GM06990 (cell line): ENCODE results near the gene KLHDC2.
"Not testable (repeated sequence)": the region's sequence is repeated elsewhere in the genome, so short reads cannot be mapped to it uniquely, and the experiment has no call there.

Source experiments
- DNase-seq: peaks from one replicate; pipeline ENCODE4 v3.0.0-alpha.2; 2011; ENCODE audit not compliant: insufficient read length; ENCODE audit errors: extremely low read depth
- H3K27me3 ChIP-seq: replicated peaks from 2 replicates; pipeline ENCODE4 v1.6.0; 2011; ENCODE audit warnings: low read length; ENCODE audit not compliant: control insufficient read depth, insufficient read depth
- H3K36me3 ChIP-seq: 2 replicates; pipeline ENCODE4 v1.5.1; 2011; ENCODE audit warnings: low read length; ENCODE audit not compliant: control insufficient read depth, insufficient read depth
- H3K4me3 ChIP-seq: replicated peaks from 2 replicates; pipeline ENCODE4 v1.5.1; 2011; ENCODE audit warnings: low read depth, mild to moderate bottlenecking, control low read depth, low read length
- TF ChIP-seq, protein P1 (sequence below): IDR thresholded peaks from 2 replicates; pipeline ENCODE4 v1.5.1; 2011; ENCODE audit warnings: low read length, control low read depth, mild to moderate bottlenecking, inconsistent platforms; ENCODE audit not compliant: insufficient read depth, poor library complexity, severe bottlenecking

Gene KLHDC2

GRCh38 chr14:49767270-49767570, 733 bp upstream of the KLHDC2 start:
- Histone ChIP-seq H3K36me3 (no peaks in the 10 kb centered on the region), H3K4me3 (peak overlapping the region; percentile 67), H3K27me3 (no peaks in the 10 kb centered on the region)
- TF ChIP-seq, protein P1, sequence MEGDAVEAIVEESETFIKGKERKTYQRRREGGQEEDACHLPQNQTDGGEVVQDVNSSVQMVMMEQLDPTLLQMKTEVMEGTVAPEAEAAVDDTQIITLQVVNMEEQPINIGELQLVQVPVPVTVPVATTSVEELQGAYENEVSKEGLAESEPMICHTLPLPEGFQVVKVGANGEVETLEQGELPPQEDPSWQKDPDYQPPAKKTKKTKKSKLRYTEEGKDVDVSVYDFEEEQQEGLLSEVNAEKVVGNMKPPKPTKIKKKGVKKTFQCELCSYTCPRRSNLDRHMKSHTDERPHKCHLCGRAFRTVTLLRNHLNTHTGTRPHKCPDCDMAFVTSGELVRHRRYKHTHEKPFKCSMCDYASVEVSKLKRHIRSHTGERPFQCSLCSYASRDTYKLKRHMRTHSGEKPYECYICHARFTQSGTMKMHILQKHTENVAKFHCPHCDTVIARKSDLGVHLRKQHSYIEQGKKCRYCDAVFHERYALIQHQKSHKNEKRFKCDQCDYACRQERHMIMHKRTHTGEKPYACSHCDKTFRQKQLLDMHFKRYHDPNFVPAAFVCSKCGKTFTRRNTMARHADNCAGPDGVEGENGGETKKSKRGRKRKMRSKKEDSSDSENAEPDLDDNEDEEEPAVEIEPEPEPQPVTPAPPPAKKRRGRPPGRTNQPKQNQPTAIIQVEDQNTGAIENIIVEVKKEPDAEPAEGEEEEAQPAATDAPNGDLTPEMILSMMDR, result no peak
- no peak for DNase-seq

- Histone ChIP-seq H3K27me3 (no peaks in the 10 kb centered on the region), H3K4me3 (peak overlapping the region; percentile 83), H3K36me3 (no peaks in the 10 kb centered on the region)
- TF ChIP-seq, protein P1, result no peak
- DNase-seq, result peak; percentile 73
Observed at GRCh38 chr14:49768301-49769121, 558 bp downstream of the KLHDC2 start.

DNA sequence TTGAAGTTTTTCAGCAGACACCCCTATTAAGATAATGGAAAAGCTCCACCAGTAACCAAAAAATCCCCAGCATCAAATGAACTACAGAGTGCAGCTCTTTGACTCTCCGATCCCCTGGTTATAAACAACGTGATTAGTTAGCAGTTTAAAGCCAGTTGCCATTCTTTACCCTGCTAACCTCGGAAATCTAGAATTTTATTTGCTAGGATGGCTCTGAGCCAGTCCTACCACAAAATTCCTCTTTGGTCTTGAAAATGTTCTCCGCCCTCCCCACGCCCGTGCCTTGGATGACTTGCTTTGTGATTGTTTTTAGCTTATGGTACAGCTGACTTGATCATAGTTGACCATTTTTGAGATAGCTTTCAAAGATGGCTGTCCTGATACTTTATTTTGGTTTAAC, 1.2 kb downstream of the KLHDC2 start:
- TF ChIP-seq, protein P1, result no peak
- no peaks in the 10 kb centered on the region; the same call in 1 of the 2 replicates for H3K36me3 ChIP-seq
- no peaks in the 10 kb centered on the region for H3K27me3 ChIP-seq
- no peak for DNase-seq
- H3K4me3 ChIP-seq, result peak overlapping the region; percentile 83

DNA sequence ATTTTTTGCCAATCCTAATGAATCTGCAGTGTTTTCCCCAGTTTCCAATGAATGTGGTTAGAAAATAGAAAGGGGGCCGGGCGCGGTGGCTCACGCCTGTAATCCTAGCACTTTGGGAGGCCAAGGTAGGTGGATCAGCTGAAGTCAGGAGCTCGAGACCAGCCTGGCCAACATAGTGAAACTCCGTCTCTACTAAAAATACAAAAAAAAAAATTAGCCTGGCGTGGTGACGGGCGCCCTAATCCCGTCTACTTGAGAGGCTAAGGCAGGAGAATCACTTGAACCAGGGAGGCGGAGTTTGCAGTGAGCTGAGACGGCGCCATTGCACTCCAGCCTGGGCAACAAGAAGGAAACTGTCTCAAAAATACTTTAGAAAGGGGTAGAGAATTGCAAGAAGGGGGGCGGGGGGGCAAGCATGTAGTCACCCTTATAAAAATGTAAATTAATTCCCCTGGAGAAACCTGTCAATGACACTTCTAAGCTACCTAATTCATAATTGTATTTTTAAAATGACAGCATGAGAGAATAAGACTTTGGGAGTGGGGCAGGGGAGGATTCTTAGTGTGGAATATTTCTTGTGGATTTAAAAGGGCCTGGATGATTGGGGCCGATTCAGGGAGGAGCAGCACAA, 1.7 kb downstream of the KLHDC2 start:
- TF ChIP-seq, protein P1, result no peak
- DNase-seq, result no peak
- Histone ChIP-seq H3K4me3 (peak overlapping the region; percentile 83), H3K36me3 (no peaks in the 10 kb centered on the region; the same call in 1 of the 2 replicates), H3K27me3 (no peaks in the 10 kb centered on the region)

DNA sequence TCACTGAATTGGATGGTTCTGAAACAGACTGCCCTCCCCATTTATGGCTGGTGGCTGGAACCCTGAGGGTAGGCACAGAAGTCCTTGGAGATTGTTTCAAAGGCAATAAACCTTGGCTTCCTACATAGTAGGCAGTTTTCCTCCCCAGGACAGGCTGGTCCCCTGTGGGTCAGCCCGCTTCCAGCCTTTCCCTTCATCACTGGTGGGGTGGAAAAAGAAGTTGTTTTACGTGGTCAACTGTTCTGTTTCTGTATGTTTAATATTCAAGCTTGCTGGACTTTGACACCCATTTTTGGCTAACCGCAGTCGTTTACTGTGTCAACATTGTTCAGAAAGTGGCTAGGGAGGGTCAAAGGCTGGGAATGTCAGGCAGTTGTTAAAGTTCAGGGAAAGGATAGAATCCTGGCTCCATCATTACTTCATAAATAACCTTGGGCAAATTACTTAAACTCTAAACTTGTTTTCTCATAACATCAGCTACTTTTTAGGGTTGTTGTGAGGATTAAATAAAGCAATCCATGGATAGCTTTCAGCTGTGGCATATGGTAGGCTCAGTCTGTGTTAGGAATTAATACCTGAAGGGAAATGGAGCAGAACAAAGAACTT, 2.4 kb downstream of the KLHDC2 start:
- Histone ChIP-seq H3K36me3 (peaks cover 1% of the 10 kb centered on the region), H3K27me3 (no peaks in the 10 kb centered on the region), H3K4me3 (peak overlapping the region; percentile 17)
- no peak for DNase-seq
- TF ChIP-seq, protein P1, result no peak

DNA sequence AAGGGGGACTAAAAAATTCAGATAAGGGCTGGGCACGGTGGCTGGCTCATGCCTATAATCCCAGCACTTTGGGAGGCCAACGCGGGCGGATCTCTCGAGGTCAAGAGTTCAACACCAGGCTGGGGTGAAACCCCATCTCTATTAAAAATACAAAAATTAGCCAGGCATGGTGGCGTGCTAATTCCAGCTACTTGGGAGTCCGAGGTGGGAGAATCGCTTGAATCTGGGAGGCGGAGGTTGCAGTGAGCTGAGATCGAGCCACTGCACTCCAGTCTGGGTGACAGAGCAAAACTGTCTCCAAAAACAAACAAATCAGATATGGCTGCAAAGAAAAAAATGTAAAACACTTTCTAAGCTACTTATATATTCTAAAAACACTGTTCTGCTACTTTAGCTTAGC, 3.7 kb downstream of the KLHDC2 start:
- H3K27me3 ChIP-seq, H3K4me3 ChIP-seq, DNase-seq, H3K36me3 ChIP-seq: not testable (repeated sequence)
